ENCODE data around the gene PEBP1. TPM values are rescaled to one million over a fixed set of nuclear protein-coding genes. Genes with fewer than 3 reads are reported as not detected.

PEBP1 gene
- total RNA-seq, 1 donor from 2014 or later, result 216 TPM

DNA sequence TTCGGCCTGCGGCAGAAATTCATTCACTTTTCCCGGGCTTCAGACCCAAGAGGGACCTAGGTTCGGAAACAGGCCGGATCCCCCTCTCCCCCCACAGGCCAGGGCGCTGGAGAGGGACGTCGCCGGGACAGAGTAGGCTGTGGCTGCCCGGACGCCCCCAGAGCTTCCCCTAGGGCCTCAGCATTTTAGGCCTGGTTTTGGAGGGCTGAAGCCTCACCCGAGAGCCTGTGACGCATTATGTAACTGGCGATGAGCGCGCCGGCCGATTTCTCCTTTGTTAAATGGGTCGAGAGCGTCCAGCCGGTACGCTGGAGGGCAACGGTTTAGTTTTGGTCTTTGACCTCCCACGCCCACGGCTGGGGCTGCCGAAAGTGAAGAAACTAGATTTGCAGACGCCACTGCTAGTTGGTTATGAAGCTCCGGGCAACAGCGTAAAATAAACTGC is 657 bp downstream of the PEBP1 start:
- Mint-ChIP-seq H3K27me3 (no peaks in the 10 kb centered on the region), H3K4me3 (ENCODE audit: low read depth) (peak overlapping the region; percentile 91), H3K27ac (peak overlapping the region; percentile 92), H3K36me3 (ENCODE audit: insufficient read depth) (peaks cover 20% of the 10 kb centered on the region), H3K9me3 (ENCODE audit: low read depth) (no peaks in the 10 kb centered on the region), H3K4me1 (ENCODE audit: low read depth) (peaks cover 8% of the 10 kb centered on the region)
- TF ChIP-seq, protein P1, sequence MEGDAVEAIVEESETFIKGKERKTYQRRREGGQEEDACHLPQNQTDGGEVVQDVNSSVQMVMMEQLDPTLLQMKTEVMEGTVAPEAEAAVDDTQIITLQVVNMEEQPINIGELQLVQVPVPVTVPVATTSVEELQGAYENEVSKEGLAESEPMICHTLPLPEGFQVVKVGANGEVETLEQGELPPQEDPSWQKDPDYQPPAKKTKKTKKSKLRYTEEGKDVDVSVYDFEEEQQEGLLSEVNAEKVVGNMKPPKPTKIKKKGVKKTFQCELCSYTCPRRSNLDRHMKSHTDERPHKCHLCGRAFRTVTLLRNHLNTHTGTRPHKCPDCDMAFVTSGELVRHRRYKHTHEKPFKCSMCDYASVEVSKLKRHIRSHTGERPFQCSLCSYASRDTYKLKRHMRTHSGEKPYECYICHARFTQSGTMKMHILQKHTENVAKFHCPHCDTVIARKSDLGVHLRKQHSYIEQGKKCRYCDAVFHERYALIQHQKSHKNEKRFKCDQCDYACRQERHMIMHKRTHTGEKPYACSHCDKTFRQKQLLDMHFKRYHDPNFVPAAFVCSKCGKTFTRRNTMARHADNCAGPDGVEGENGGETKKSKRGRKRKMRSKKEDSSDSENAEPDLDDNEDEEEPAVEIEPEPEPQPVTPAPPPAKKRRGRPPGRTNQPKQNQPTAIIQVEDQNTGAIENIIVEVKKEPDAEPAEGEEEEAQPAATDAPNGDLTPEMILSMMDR (IDR thresholded peaks at IDR 0.05; ENCODE audit: unreplicated experiment), result no peak
- DNase-seq (ENCODE audit: low spot score, unreplicated experiment), result peak; percentile 9

DNA sequence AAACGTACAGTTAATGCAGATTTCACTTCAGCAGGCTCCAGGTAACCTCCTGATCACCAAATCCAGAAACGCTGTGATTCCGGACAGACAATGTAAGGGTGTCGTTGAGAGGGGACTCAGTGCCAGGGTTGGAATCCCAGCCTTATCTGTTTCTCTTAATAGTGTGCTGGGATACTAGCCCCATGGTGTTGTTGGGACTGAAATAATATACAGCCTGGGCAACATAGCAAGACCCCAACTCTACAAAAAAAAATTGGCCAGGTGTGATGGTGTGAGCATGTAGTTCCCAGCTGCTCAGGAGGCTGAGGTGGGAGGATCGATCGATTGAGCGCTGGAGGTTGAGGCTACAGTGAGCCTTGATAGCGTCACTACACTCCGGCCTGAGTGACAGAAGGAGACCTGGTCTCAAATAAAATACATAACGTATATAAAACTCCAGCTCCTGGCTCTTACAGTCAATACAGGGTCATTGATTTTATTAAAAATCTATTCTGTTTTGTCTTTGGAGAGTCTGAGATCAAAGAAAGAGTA is 1.3 kb downstream of the PEBP1 start:
- Mint-ChIP-seq H3K27me3 (no peaks in the 10 kb centered on the region), H3K4me1 (ENCODE audit: low read depth) (peaks cover 8% of the 10 kb centered on the region), H3K27ac (peak overlapping the region; percentile 92), H3K9me3 (ENCODE audit: low read depth) (no peaks in the 10 kb centered on the region), H3K36me3 (ENCODE audit: insufficient read depth) (peaks cover 23% of the 10 kb centered on the region), H3K4me3 (ENCODE audit: low read depth) (peak overlapping the region; percentile 91)
- DNase-seq (ENCODE audit: low spot score, unreplicated experiment), result no peak
- TF ChIP-seq, protein P1 (IDR thresholded peaks at IDR 0.05; ENCODE audit: unreplicated experiment), result no peak

DNA sequence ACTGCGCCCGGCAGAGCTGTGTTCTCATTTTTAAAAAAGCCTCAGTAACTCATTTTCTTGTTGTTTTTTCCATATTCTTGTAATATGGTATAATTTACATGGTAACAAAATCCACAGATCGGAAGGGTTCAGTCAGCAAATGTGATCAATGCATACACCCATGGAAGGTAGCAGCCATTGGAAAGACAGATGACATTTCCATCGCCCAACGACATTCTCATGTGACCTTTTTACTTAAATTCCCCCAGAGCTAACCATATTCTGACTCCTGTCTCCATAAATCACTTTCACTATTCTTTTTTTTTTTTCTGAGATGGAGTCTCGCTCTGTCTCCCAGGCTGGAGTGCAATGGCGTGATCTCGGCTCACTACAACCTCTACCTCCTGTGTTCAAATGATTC is 4.9 kb downstream of the PEBP1 start:
- Mint-ChIP-seq H3K4me3 (ENCODE audit: low read depth) (no peak overlapping the region), H3K4me1 (ENCODE audit: low read depth) (peaks cover 7% of the 10 kb centered on the region), H3K27me3 (no peaks in the 10 kb centered on the region), H3K36me3 (ENCODE audit: insufficient read depth) (peaks cover 37% of the 10 kb centered on the region), H3K9me3 (ENCODE audit: low read depth) (no peaks in the 10 kb centered on the region), H3K27ac (no peak overlapping the region)
- DNase-seq (ENCODE audit: low spot score, unreplicated experiment), result no peak
- TF ChIP-seq, protein P1 (IDR thresholded peaks at IDR 0.05; ENCODE audit: unreplicated experiment), result no peak

- no peaks in the 10 kb centered on the region for H3K27me3 Mint-ChIP-seq
- no peak overlapping the region for H3K27ac Mint-ChIP-seq
- no peaks in the 10 kb centered on the region for H3K4me1 Mint-ChIP-seq (ENCODE audit: low read depth)
- H3K4me3 Mint-ChIP-seq (ENCODE audit: low read depth), result peak overlapping the region; percentile 19
- no peaks in the 10 kb centered on the region for H3K9me3 Mint-ChIP-seq (ENCODE audit: low read depth)
- peaks cover 41% of the 10 kb centered on the region for H3K36me3 Mint-ChIP-seq (ENCODE audit: insufficient read depth)
- DNase-seq (ENCODE audit: low spot score, unreplicated experiment), result no peak
- TF ChIP-seq, protein P1 (IDR thresholded peaks at IDR 0.05; ENCODE audit: unreplicated experiment), result no peak
These were observed 8.6 kb downstream of the PEBP1 start for GRCh38 chr12:118144499-118144898.

DNA sequence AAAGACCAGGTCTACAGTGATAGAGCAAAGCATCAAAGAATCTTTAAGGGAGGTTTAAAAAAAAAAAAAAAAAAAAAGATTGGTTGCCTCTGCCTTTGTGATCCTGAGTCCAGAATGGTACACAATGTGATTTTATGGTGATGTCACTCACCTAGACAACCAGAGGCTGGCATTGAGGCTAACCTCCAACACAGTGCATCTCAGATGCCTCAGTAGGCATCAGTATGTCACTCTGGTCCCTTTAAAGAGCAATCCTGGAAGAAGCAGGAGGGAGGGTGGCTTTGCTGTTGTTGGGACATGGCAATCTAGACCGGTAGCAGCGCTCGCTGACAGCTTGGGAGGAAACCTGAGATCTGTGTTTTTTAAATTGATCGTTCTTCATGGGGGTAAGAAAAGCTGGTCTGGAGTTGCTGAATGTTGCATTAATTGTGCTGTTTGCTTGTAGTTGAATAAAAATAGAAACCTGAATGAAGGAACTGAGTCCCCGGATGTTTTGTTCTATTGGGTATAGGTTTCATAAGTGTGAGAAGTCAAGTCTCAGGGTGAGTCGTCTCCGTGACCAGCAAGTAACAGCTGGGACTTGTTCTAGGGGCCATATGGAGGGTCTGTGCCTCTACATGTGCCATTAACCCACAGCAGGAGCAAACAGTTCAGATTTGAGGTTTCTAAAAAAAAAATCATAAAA is 9.3 kb downstream of the PEBP1 start:
- H3K27me3 Mint-ChIP-seq, result no peaks in the 10 kb centered on the region
- H3K27ac Mint-ChIP-seq, result peak overlapping the region; percentile 46
- H3K9me3 Mint-ChIP-seq (ENCODE audit: low read depth), result no peaks in the 10 kb centered on the region
- peaks cover 38% of the 10 kb centered on the region for H3K36me3 Mint-ChIP-seq (ENCODE audit: insufficient read depth)
- H3K4me3 Mint-ChIP-seq (ENCODE audit: low read depth), result no peak overlapping the region
- no peak for DNase-seq (ENCODE audit: low spot score, unreplicated experiment)
- no peaks in the 10 kb centered on the region for H3K4me1 Mint-ChIP-seq (ENCODE audit: low read depth)
- TF ChIP-seq, protein P1 (IDR thresholded peaks at IDR 0.05; ENCODE audit: unreplicated experiment), result no peak

Data from progenitor cell of endocrine pancreas (in vitro differentiated cells).